GM18517 (cell line): ENCODE data around the gene USP8.
A peak's percentile ranks its signal among the peaks of the same experiment; 100 is the strongest.
"Not testable (repeated sequence)": the region's sequence is repeated elsewhere in the genome, so short reads cannot be mapped to it uniquely, and the experiment has no call there.

Experiments
- ATAC-seq: cut with Tn5 transposase; IDR thresholded peaks from one replicate; pipeline ENCODE4 v1.9.1; 2021; ENCODE audit warnings: mild to moderate bottlenecking, moderate library complexity; ENCODE audit not compliant: unreplicated experiment

Gene USP8

GRCh38 chr15:50438251-50438650 lies 14.0 kb downstream of the USP8 start:
- no peak for ATAC-seq

GRCh38 chr15:50440932-50441331 lies 16.7 kb downstream of the USP8 start:
- no peak for ATAC-seq

- no peak for ATAC-seq
Observed at GRCh38 chr15:50452927-50453326, 28.7 kb downstream of the USP8 start.

- ATAC-seq, result no peak
Observed at GRCh38 chr15:50458348-50459112, 34.3 kb downstream of the USP8 start.

- ATAC-seq, result no peak
Observed at GRCh38 chr15:50463423-50464358, 39.5 kb downstream of the USP8 start.

- no peak for ATAC-seq
Observed at GRCh38 chr15:50471072-50471471, 46.9 kb downstream of the USP8 start.

- no peak for ATAC-seq
Observed at GRCh38 chr15:50476143-50476542, 51.9 kb downstream of the USP8 start.

GRCh38 chr15:50484781-50485180 lies 60.6 kb downstream of the USP8 start:
- peak; percentile 77 for ATAC-seq

GRCh38 chr15:50485389-50485788 lies 61.2 kb downstream of the USP8 start:
- ATAC-seq, result no peak

GRCh38 chr15:50487287-50487686 lies 63.1 kb downstream of the USP8 start:
- ATAC-seq, result no peak

- ATAC-seq, result no peak
Observed at GRCh38 chr15:50493625-50494024, 69.4 kb downstream of the USP8 start.

- ATAC-seq, result not testable (repeated sequence)
Observed at GRCh38 chr15:50494547-50494946, 70.3 kb downstream of the USP8 start.

GRCh38 chr15:50496692-50497091 lies 72.5 kb downstream of the USP8 start:
- ATAC-seq, result no peak

- ATAC-seq, result no peak
Observed at GRCh38 chr15:50500352-50500751, 76.1 kb downstream of the USP8 start.

- no peak for ATAC-seq
Observed at GRCh38 chr15:50501815-50502214, 77.6 kb downstream of the USP8 start.

GRCh38 chr15:50503144-50503543 lies 78.9 kb downstream of the USP8 start:
- no peak for ATAC-seq

GRCh38 chr15:50505656-50506055 lies 81.5 kb downstream of the USP8 start:
- ATAC-seq, result not testable (repeated sequence)

GRCh38 chr15:50506121-50506520 lies 81.9 kb downstream of the USP8 start:
- ATAC-seq, result no peak

- no peak for ATAC-seq
Observed at GRCh38 chr15:50513001-50513400, 88.8 kb downstream of the USP8 start.

- no peak for ATAC-seq
Observed at GRCh38 chr15:50519740-50520425, 95.7 kb downstream of the USP8 start.

- no peak for ATAC-seq
Observed at GRCh38 chr15:50523851-50524251, 99.6 kb downstream of the USP8 start.
